HepG2 (cell line): Measurements from ENCODE around the gene NR3C2.

Experiments used
- ATF2 ChIP-seq: sonication (generic); formaldehyde crosslinking; IDR thresholded peaks from 2 replicates; pipeline ENCODE4 v1.4.0; 2020; ENCODE audit warnings: missing genetic modification reagents
- PATZ1 ChIP-seq: sonication (generic); formaldehyde crosslinking; IDR thresholded peaks from 2 replicates; pipeline ENCODE4 v1.4.0; 2020; ENCODE audit warnings: missing genetic modification reagents
- POLR2A ChIP-seq, 2 experiments: IDR thresholded peaks; 2 replicates each; pipeline ENCODE4 v1.6.1; 2011; ENCODE audit warnings: low read depth in 2 of 2, low read length in 2 of 2, mild to moderate bottlenecking in 1 of 2, moderate library complexity in 1 of 2; ENCODE audit not compliant: insufficient read depth in 1 of 2
- SMC3 ChIP-seq: IDR thresholded peaks from 2 replicates; pipeline ENCODE4 v1.6.1; 2011; ENCODE audit warnings: low read length, improper control_type of control experiment

- TF ChIP-seq POLR2A (IDR thresholded peaks at IDR 0.05; ENCODE audit: insufficient read depth in 1 of 2, low read depth in 2 of 2, low read length in 2 of 2) (no peak), PATZ1 (no peak), ATF2 (CRISPR knock-in tag) (no peak), SMC3 (no peak)
These were observed 203.3 kb downstream of the NR3C2 start for GRCh38 chr4:148238811-148239493.
